DOHH2 (cell line): ENCODE data around the gene DRG2.

Experiments used
- EZH2phosphoT487 ChIP-seq: fragments of 200-600 bp; sonication (generic); IDR thresholded peaks from 2 replicates; pipeline ENCODE4 v1.6.1; 2017; ENCODE audit warnings: borderline replicate concordance, mild to moderate bottlenecking, antibody characterized with exemption, low read length, moderate library complexity, mixed read lengths
- TF ChIP-seq, protein P1 (sequence below): fragments of 200-600 bp; sonication (generic); IDR thresholded peaks from one replicate; pipeline ENCODE4 v1.5.1; 2014; ENCODE audit warnings: antibody characterized with exemption, mild to moderate bottlenecking, low read depth, low read length; ENCODE audit not compliant: poor library complexity, severe bottlenecking

DNA sequence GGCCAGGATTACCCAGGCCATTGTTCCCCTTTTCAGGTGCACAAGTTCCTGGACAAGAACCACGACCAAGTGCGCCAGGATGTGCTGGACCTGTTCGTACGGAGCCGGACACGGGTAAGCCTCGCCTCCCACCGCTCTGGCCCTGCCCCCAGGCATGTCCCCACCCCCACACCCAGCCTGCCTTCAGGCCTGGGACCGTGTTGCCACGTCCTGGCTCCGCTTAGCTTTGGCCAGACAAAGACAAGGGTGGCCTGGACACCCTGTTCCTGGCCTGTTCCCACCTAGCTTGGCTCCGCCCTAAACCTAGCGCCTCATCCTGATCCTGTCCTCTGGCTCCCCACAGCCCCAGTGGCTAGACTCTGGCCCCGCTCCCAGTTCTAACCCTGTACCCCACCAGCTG lies 51.8 kb downstream of the DRG2 start:
- TF ChIP-seq, protein P1, sequence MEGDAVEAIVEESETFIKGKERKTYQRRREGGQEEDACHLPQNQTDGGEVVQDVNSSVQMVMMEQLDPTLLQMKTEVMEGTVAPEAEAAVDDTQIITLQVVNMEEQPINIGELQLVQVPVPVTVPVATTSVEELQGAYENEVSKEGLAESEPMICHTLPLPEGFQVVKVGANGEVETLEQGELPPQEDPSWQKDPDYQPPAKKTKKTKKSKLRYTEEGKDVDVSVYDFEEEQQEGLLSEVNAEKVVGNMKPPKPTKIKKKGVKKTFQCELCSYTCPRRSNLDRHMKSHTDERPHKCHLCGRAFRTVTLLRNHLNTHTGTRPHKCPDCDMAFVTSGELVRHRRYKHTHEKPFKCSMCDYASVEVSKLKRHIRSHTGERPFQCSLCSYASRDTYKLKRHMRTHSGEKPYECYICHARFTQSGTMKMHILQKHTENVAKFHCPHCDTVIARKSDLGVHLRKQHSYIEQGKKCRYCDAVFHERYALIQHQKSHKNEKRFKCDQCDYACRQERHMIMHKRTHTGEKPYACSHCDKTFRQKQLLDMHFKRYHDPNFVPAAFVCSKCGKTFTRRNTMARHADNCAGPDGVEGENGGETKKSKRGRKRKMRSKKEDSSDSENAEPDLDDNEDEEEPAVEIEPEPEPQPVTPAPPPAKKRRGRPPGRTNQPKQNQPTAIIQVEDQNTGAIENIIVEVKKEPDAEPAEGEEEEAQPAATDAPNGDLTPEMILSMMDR: no peak
- no peak for TF ChIP-seq EZH2phosphoT487
